Liver (tissue), 9 donors: ENCODE measurements around the gene MICAL2. TPM values are rescaled to one million over a fixed set of nuclear protein-coding genes. Genes with fewer than 3 reads are reported as not detected.

Experiments used
- DNase-seq: peaks from one replicate; pipeline ENCODE4 v3.0.0-alpha.2; 2017; ENCODE audit warnings: low spot score
- H3K27ac ChIP-seq, 2 donors: one replicate each; pipeline ENCODE4 v1.7.0; 2013; ENCODE audit warnings: inconsistent platforms in 2 of 2, low read length in 2 of 2, control low read depth in 1 of 2, low read depth in 1 of 2, mild to moderate bottlenecking in 1 of 2
- H3K27me3 ChIP-seq, 4 donors: one replicate each; pipeline versions ENCODE4 v1.6.1 to v1.7.0; 2013; ENCODE audit warnings: low read length in 3 of 4, inconsistent platforms in 1 of 4, mild to moderate bottlenecking in 1 of 4, moderate library complexity in 1 of 4; ENCODE audit not compliant: control insufficient read depth in 4 of 4, insufficient read depth in 4 of 4
- H3K36me3 ChIP-seq, 4 donors: one replicate each; pipeline versions ENCODE4 v1.6.1 to v1.7.0; 2013; ENCODE audit warnings: low read length in 3 of 4, mild to moderate bottlenecking in 3 of 4, low read depth in 1 of 4, moderate library complexity in 1 of 4; ENCODE audit not compliant: control insufficient read depth in 4 of 4, insufficient read depth in 3 of 4
- H3K4me1 ChIP-seq, 4 donors: one replicate each; pipeline versions ENCODE4 v1.6.1 to v1.7.0; 2013; ENCODE audit warnings: low read length in 3 of 4, mild to moderate bottlenecking in 3 of 4, moderate library complexity in 1 of 4; ENCODE audit not compliant: control insufficient read depth in 4 of 4, insufficient read depth in 4 of 4
- H3K4me3 ChIP-seq, 3 donors: one replicate each; pipeline versions ENCODE4 v1.6.1 to v1.7.0; 2013; ENCODE audit warnings: low read length in 3 of 3, control low read depth in 1 of 3, low read depth in 1 of 3, mild to moderate bottlenecking in 1 of 3
- H3K9ac ChIP-seq, 2 donors: one replicate each; pipeline ENCODE4 v1.7.0; 2013; ENCODE audit warnings: low read length in 2 of 2, mild to moderate bottlenecking in 2 of 2, moderate library complexity in 2 of 2, control low read depth in 1 of 2, low read depth in 1 of 2
- H3K9me3 ChIP-seq, 4 donors: one replicate each; pipeline versions ENCODE4 v1.6.1 to v1.7.0; 2013; ENCODE audit warnings: low read length in 3 of 4; ENCODE audit not compliant: control insufficient read depth in 4 of 4
- ATF3 ChIP-seq: IDR thresholded peaks from 2 replicates; pipeline ENCODE4 v1.6.1; 2016; ENCODE audit warnings: antibody characterized with exemption
- EGR1 ChIP-seq, 2 donors: IDR thresholded peaks; 2 replicates each; pipeline ENCODE4 v1.6.1; 2016 to 2018; ENCODE audit warnings: antibody characterized with exemption in 2 of 2, low read depth in 2 of 2
- FOXA1 ChIP-seq: IDR thresholded peaks from 2 replicates; pipeline ENCODE4 v1.6.1; 2016; ENCODE audit warnings: antibody characterized with exemption
- FOXA2 ChIP-seq: IDR thresholded peaks from 2 replicates; pipeline ENCODE4 v1.6.1; 2016; ENCODE audit warnings: antibody characterized with exemption
- GABPA ChIP-seq, 2 donors: IDR thresholded peaks in 1 of 2; conservative IDR thresholded peaks in 1 of 2; 2 replicates each; pipeline ENCODE4 v1.6.1; 2016; ENCODE audit warnings: antibody characterized with exemption in 2 of 2, mild to moderate bottlenecking in 1 of 2, moderate library complexity in 1 of 2
- HNF4A ChIP-seq, 2 donors: conservative IDR thresholded peaks; 2 replicates each; pipeline ENCODE4 v1.6.1; 2016; ENCODE audit warnings: antibody characterized with exemption in 2 of 2, mild to moderate bottlenecking in 2 of 2
- HNF4G ChIP-seq: IDR thresholded peaks from 2 replicates; pipeline ENCODE4 v1.6.1; 2016; ENCODE audit warnings: antibody characterized with exemption
- JUND ChIP-seq, 2 donors: IDR thresholded peaks; 2 replicates each; pipeline ENCODE4 v1.6.1; 2016; ENCODE audit warnings: antibody characterized with exemption in 2 of 2
- NR2F2 ChIP-seq: IDR thresholded peaks from 2 replicates; pipeline ENCODE4 v1.6.1; 2016; ENCODE audit warnings: antibody characterized with exemption
- RAD21 ChIP-seq, 2 donors: IDR thresholded peaks; 2 replicates each; pipeline ENCODE4 v1.6.1; 2016; ENCODE audit warnings: antibody characterized with exemption in 2 of 2, mild to moderate bottlenecking in 2 of 2
- REST ChIP-seq: IDR thresholded peaks from 2 replicates; pipeline ENCODE4 v1.6.1; 2016; ENCODE audit warnings: antibody characterized with exemption, mild to moderate bottlenecking
- RXRA ChIP-seq, 2 donors: IDR thresholded peaks; 2 replicates each; pipeline ENCODE4 v1.6.1; 2017 to 2018; ENCODE audit warnings: antibody characterized with exemption in 2 of 2, mild to moderate bottlenecking in 1 of 2
- SP1 ChIP-seq: IDR thresholded peaks from 2 replicates; pipeline ENCODE4 v1.6.1; 2018; ENCODE audit warnings: antibody characterized with exemption, mild to moderate bottlenecking
- TAF1 ChIP-seq: conservative IDR thresholded peaks from 2 replicates; pipeline ENCODE4 v1.6.1; 2016; ENCODE audit warnings: antibody characterized with exemption, mild to moderate bottlenecking
- YY1 ChIP-seq: IDR thresholded peaks from 2 replicates; pipeline ENCODE4 v1.6.1; 2016; ENCODE audit warnings: antibody characterized with exemption, mild to moderate bottlenecking
- WGBS: extraction: QIAGEN DNeasy Blood & Tissue Kit; methylation state at CpG from one replicate; pipeline ENCODE4 v1.1.7; 2013; 5-methylcytosine and 5-hydroxymethylcytosine counted together
- polyA plus RNA-seq, 2 donors: library from polyadenylated mRNA; stranded (reverse) in 1 of 2; unstranded in 1 of 2; fragments of 200-250 nt in 1 of 2; fragments of >200 nt in 1 of 2; fragmentation: Nextera tagmentation in 1 of 2; extraction: Ambion mirVana in 1 of 2; gene quantifications; one replicate each; pipeline versions ENCODE4 v1.2.1 to v1.2.3, GENCODE V29; 2013 to 2015
- total RNA-seq, 2 donors: library from RNA; depleted of rRNA; stranded (reverse); fragments of >200 nt; gene quantifications; one replicate each; pipeline ENCODE4 v1.2.3, GENCODE V29; 2014
- TF ChIP-seq, protein P1 (sequence below): fragments of 150-350 bp; IDR thresholded peaks from 2 replicates; pipeline ENCODE4 v1.5.1; 2017; ENCODE audit warnings: improper control_type of control experiment, low read depth, low read length; ENCODE audit not compliant: missing input control
- TF ChIP-seq, protein P2 (sequence below): IDR thresholded peaks from 2 replicates; pipeline ENCODE4 v1.6.1; 2016; ENCODE audit warnings: antibody characterized with exemption
- donor health status: healthy.
- donor health status: healthy.
- donor health status: healthy.
- donor health status: healthy.
- donor health status: healthy.

The MICAL2 gene
- total and polyA plus RNA-seq, 4 donors: 17.5 to 113 (median 42.9) TPM

DNA sequence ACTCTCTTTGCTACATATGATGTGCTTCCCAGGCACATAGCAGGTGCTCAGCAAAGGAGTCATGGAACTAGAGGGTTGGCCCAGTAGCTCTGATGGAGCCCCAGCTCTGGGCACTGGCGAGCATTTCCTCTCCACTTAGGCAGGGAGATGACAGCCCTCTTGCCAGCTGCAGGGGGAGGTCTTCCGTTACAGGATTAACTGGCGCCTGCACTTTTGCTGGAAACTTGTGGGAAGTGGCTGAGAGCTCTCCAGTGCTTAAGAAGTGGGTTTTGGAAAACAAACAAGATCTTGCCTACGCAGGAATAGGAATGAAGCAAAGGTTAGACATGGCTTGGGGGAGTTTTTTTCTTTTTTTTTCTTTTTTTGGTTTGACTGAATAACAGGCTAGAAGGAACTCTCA, 75.5 kb downstream of the MICAL2 start:
- TF ChIP-seq REST (no peak), EGR1 (IDR thresholded peaks at IDR 0.05; ENCODE audit: low read depth in 2 of 2) (no peak), YY1 (no peak), ATF3 (no peak), GABPA (IDR thresholded peaks at IDR 0.05 in 1 of 2, conservative IDR thresholded peaks at IDR 0.05 in 1 of 2) (no peak), RXRA (IDR thresholded peaks at IDR 0.05) (no peak), TAF1 (no peak), HNF4G (no peak), FOXA1 (no peak), JUND (IDR thresholded peaks at IDR 0.05) (no peak), NR2F2 (no peak), FOXA2 (no peak), RAD21 (IDR thresholded peaks at IDR 0.05) (no peak)
- TF ChIP-seq, protein P1, sequence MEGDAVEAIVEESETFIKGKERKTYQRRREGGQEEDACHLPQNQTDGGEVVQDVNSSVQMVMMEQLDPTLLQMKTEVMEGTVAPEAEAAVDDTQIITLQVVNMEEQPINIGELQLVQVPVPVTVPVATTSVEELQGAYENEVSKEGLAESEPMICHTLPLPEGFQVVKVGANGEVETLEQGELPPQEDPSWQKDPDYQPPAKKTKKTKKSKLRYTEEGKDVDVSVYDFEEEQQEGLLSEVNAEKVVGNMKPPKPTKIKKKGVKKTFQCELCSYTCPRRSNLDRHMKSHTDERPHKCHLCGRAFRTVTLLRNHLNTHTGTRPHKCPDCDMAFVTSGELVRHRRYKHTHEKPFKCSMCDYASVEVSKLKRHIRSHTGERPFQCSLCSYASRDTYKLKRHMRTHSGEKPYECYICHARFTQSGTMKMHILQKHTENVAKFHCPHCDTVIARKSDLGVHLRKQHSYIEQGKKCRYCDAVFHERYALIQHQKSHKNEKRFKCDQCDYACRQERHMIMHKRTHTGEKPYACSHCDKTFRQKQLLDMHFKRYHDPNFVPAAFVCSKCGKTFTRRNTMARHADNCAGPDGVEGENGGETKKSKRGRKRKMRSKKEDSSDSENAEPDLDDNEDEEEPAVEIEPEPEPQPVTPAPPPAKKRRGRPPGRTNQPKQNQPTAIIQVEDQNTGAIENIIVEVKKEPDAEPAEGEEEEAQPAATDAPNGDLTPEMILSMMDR: no peak
- TF ChIP-seq, protein P2, sequence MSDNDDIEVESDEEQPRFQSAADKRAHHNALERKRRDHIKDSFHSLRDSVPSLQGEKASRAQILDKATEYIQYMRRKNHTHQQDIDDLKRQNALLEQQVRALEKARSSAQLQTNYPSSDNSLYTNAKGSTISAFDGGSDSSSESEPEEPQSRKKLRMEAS: no peak
- Histone ChIP-seq H3K4me3 (no peak overlapping the region), H3K36me3 (peaks cover 0 to 3% (median 2%) of the 10 kb centered on the region in 4 donors), H3K27me3 (no peaks in the 10 kb centered on the region), H3K4me1 (no peaks in the 10 kb centered on the region), H3K9ac (no peak overlapping the region), H3K27ac (no peak overlapping the region), H3K9me3 (no peaks in the 10 kb centered on the region)
- WGBS: 73% methylated on average over 4 of the region's 4 CpGs
- DNase-seq: no peak

GRCh38 chr11:12186701-12187100, 76.3 kb downstream of the MICAL2 start:
- Histone ChIP-seq H3K9ac (no peak overlapping the region), H3K4me3 (no peak overlapping the region), H3K27ac (no peak overlapping the region), H3K27me3 (no peaks in the 10 kb centered on the region), H3K36me3 (peaks cover 0 to 3% (median 2%) of the 10 kb centered on the region in 4 donors), H3K9me3 (no peaks in the 10 kb centered on the region), H3K4me1 (no peaks in the 10 kb centered on the region)
- 95% methylated on average over 5 of the region's 5 CpGs for WGBS
- no peak for DNase-seq
- TF ChIP-seq HNF4A (conservative IDR thresholded peaks at IDR 0.05): no peak
- no peak for TF ChIP-seq FOXA2
- no peak for TF ChIP-seq YY1
- no peak for TF ChIP-seq GABPA (IDR thresholded peaks at IDR 0.05 in 1 of 2, conservative IDR thresholded peaks at IDR 0.05 in 1 of 2)
- TF ChIP-seq RXRA (IDR thresholded peaks at IDR 0.05): no peak
- TF ChIP-seq, protein P2: no peak
- no peak for TF ChIP-seq RAD21 (IDR thresholded peaks at IDR 0.05)
- no peak for TF ChIP-seq SP1
- no peak for TF ChIP-seq TAF1
- TF ChIP-seq, protein P1: no peak
- TF ChIP-seq HNF4G: no peak
- TF ChIP-seq NR2F2: no peak
- TF ChIP-seq EGR1 (IDR thresholded peaks at IDR 0.05; ENCODE audit: low read depth in 2 of 2): no peak
- no peak for TF ChIP-seq FOXA1
- TF ChIP-seq ATF3: no peak
- TF ChIP-seq JUND (IDR thresholded peaks at IDR 0.05): no peak
- TF ChIP-seq REST: no peak
